ENCODE data around the gene MXI1. TPM values are rescaled to one million over a fixed set of nuclear protein-coding genes. Genes with fewer than 3 reads are reported as not detected.

MXI1 gene
- total and polyA plus RNA-seq, 4 donors, result 72.3 to 121 (median 90.2) TPM

DNA sequence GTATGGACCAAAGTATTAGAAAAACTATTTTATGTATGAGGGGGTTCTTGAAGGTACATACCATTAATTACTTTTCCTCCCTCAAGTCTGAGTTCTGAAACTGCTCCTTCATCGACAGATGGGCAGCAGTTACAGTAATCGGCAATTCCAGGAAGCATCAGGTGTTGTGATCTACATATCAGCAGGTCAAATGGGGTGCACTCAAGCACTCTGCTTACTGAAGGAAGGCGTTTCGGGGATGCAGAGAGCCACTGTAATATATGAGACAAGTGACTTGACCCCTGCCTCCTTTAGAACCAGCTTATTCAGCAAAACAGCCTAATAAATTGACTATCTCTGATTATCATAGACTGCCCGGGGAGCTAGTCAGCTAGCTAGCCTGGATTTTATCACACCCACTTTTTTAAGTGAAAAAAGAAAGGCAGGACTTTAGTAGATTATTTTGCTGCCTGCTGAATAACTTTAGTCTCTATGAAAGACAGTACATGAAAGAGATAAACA is 93.1 kb downstream of the MXI1 start:
- intact Hi-C loops (cut with DNase I), result no loop called here
- H3K36me3 ChIP-seq (ENCODE audit: control insufficient read depth in 1 of 2, insufficient read depth in 2 of 2, low read length in 1 of 2), result peaks cover 3 to 8% of the 10 kb centered on the region in 2 donors
- no peak overlapping the region for H3K4me3 ChIP-seq (ENCODE audit: low read length in 2 of 2)
- H3K27me3 ChIP-seq (ENCODE audit: control insufficient read depth in 1 of 2, insufficient read depth in 2 of 2, low read length in 1 of 2), result no peaks in the 10 kb centered on the region
- ATAC-seq (ENCODE audit: low FRiP score) (no peak), DNase-seq (no peak)
- peak overlapping the region in 1 of 2 donors; percentile 12 for H3K27ac ChIP-seq (ENCODE audit: low read depth in 1 of 2, low read length in 2 of 2)
- WGBS, 2 donors, result 63 to 68% methylated on average over 5 of the region's 5 CpGs
- H3K4me1 ChIP-seq (ENCODE audit: control insufficient read depth in 1 of 2, insufficient read depth in 2 of 2, low read length in 2 of 2), result peaks cover 5% of the 10 kb centered on the region in 2 donors
- H3K9me3 ChIP-seq (ENCODE audit: control insufficient read depth, low read length), result no peaks in the 10 kb centered on the region

DNA sequence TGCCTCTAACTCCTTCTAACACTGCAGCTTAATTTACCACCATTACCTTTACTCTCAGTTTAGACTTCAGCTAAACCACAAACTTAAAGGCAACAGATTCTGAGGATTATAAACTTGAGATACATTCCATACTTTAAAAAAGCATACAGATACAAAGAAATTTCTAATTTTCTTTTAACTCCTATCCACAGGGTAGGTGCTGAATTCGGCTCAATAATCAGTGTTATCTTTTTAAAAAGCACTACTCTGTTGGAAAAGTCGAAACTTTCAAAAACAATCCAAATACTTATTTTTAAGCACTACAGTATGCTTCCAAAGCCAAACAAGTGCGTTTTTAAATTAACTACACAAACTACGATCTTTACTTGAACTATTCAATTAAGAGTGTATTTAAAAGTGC is 96.3 kb downstream of the MXI1 start:
- WGBS, 2 donors, result 0 to 3% methylated on average over 4 of the region's 4 CpGs
- Histone ChIP-seq H3K9me3 (ENCODE audit: control insufficient read depth, low read length) (no peaks in the 10 kb centered on the region), H3K4me1 (ENCODE audit: control insufficient read depth in 1 of 2, insufficient read depth in 2 of 2, low read length in 2 of 2) (peaks cover 3 to 5% of the 10 kb centered on the region in 2 donors), H3K4me3 (ENCODE audit: low read length in 2 of 2) (peak overlapping the region; percentile 93 to 99), H3K27me3 (ENCODE audit: control insufficient read depth in 1 of 2, insufficient read depth in 2 of 2, low read length in 1 of 2) (no peaks in the 10 kb centered on the region), H3K36me3 (ENCODE audit: control insufficient read depth in 1 of 2, insufficient read depth in 2 of 2, low read length in 1 of 2) (peaks cover 2 to 3% of the 10 kb centered on the region in 2 donors), H3K27ac (ENCODE audit: low read depth in 1 of 2, low read length in 2 of 2) (no peak overlapping the region)
- ATAC-seq (ENCODE audit: low FRiP score), result no peak
- intact Hi-C loops (cut with DNase I), result no loop called here
- DNase-seq, result no peak

DNA sequence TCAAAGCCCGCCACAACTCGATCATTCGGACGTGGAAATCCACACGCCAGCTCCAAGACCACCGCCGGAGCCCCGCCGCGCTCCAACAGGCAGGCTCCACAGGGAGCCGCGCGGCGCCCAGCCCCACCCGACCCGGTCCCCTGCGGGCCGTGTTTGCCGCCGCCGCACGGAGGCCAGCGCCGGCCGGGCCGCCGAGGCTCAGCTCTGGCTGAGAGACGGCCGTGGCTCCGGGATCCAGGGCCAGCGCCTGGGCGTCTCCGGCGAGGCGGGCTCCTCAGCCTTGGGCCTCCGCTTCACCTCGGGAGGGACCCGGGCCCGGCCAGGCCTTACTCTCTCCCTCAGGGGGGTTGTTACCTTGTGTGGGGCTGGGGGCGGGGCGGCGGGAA is 97.0 kb downstream of the MXI1 start:
- peak in 1 of 2 donors; percentile 49 for DNase-seq
- ATAC-seq (ENCODE audit: low FRiP score), result peak; percentile 84
- WGBS, 2 donors, result 1% methylated on average over 38 to 42 of the region's 42 CpGs
- Histone ChIP-seq H3K4me1 (ENCODE audit: control insufficient read depth in 1 of 2, insufficient read depth in 2 of 2, low read length in 2 of 2) (peaks cover 3 to 5% of the 10 kb centered on the region in 2 donors), H3K36me3 (ENCODE audit: control insufficient read depth in 1 of 2, insufficient read depth in 2 of 2, low read length in 1 of 2) (peaks cover 2 to 3% of the 10 kb centered on the region in 2 donors), H3K27me3 (ENCODE audit: control insufficient read depth in 1 of 2, insufficient read depth in 2 of 2, low read length in 1 of 2) (no peaks in the 10 kb centered on the region), H3K9me3 (ENCODE audit: control insufficient read depth, low read length) (no peaks in the 10 kb centered on the region), H3K27ac (ENCODE audit: low read depth in 1 of 2, low read length in 2 of 2) (peak overlapping the region; percentile 82 to 87), H3K4me3 (ENCODE audit: low read length in 2 of 2) (peak overlapping the region; percentile 93 to 99)
- intact Hi-C loops (cut with DNase I), result no loop called here

DNA sequence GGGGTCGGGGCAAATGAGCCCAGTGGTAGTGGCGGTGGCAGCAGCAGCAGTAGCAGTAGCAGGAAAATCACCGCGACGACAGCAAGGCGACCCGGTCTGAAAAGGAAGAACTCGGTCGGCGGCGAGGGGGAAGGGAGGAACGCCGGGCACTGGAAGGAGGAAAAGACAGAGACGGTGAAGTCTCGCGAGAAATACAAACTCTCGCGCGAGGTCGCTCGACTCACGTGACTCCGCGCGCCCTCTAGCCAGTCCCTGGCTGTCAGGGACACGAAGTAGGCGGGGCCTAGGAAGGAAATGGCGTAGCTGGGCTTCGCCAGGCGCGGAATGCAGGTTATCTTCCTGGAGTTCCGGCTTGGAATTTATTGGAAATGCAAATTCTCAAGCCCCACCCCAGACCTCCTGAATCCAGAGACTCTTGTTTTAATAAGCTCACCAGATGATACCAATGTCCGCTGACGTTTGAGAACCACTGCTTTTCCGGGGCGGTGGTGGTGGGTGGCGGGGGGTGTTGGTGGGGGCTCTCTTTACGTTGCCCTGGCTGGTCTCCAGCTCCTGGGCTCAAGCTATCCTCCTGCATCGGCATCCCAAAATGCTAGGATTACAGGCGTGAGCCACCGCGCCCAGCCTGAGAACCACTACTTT is 97.5 kb downstream of the MXI1 start, which contains the start of gene SMNDC1:
TSS of gene SMNDC1 (minus strand) at position 141 of the 642 bp plus-strand sequence. CDS start 1,333 bp downstream, outside the sequence.
- DNase-seq, result peak; percentile 98 to 99
- peak within 1 kb of the TSS; percentile 89 to 96 for H3K27ac ChIP-seq (ENCODE audit: low read depth in 1 of 2, low read length in 2 of 2)
- 0 to 1% methylated on average over 42 of the region's 42 CpGs for WGBS, 2 donors
- peaks cover 3 to 5% of the 10 kb centered on the region in 2 donors for H3K4me1 ChIP-seq (ENCODE audit: control insufficient read depth in 1 of 2, insufficient read depth in 2 of 2, low read length in 2 of 2)
- no peaks in the 10 kb centered on the region for H3K27me3 ChIP-seq (ENCODE audit: control insufficient read depth in 1 of 2, insufficient read depth in 2 of 2, low read length in 1 of 2)
- intact Hi-C loops (cut with DNase I), result loop anchor here in 1 of 2 donors (5.0 kb wide), 1 partner anchor 197 kb away; no protein-coding TSS in a partner anchor
- H3K4me3 ChIP-seq (ENCODE audit: low read length in 2 of 2), result peak within 1 kb of the TSS; percentile 93 to 99
- peaks cover 2 to 3% of the 10 kb centered on the region in 2 donors for H3K36me3 ChIP-seq (ENCODE audit: control insufficient read depth in 1 of 2, insufficient read depth in 2 of 2, low read length in 1 of 2)
- peak; percentile 99 for ATAC-seq (ENCODE audit: low FRiP score)
- no peaks in the 10 kb centered on the region for H3K9me3 ChIP-seq (ENCODE audit: control insufficient read depth, low read length)

DNA sequence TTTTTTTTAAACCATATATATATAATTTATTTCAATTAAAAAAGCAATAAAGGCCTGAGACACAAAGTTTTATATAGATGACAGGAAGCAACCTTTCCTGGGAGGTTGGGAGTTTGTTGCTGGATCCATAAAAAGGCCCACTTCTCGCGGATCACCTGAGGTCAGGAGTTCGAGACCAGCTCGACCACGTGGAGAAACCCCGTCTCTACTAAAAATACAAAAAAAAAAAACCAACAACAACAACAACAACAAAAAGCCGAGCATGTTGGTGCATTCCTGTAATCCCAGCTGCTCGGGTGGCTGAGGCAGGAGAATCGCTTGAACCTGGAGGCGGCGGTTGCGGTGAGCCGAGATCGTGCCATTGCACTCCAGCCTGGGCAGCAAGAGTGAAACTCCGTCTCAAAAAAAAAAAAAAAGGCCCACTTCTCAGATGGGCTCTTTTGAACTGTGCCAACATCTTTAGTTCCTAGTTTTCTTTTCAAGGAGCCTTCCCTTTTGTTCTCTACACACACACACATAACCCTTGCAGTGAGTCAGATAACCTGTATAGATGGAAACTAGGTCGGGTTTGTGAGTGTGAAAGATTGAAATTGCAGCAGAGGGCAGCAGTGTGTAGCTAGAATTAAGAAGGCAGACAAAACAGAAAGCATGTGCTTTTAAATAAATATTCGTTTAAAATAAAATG is 98.5 kb downstream of the MXI1 start:
- no peak overlapping the region for H3K4me3 ChIP-seq (ENCODE audit: low read length in 2 of 2)

DNA sequence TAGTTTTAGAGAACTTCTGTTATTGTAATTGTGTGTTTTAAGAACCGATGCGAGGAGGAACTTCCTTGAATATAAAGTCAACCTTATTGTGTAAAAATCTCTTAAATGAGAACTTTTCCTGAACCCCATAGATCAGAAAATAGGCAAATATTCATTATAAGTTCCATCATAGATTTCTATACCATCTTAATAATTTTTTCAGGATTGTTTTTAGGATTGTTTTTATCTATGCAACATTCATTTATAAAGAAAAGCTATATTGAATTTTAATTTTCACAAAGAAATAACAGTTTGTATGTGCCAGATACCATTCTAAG is 99.0 kb downstream of the MXI1 start:
- DNase-seq (no peak), ATAC-seq (ENCODE audit: low FRiP score) (no peak)
- Histone ChIP-seq H3K4me3 (ENCODE audit: low read length in 2 of 2) (no peak overlapping the region), H3K27me3 (ENCODE audit: control insufficient read depth in 1 of 2, insufficient read depth in 2 of 2, low read length in 1 of 2) (no peaks in the 10 kb centered on the region), H3K9me3 (ENCODE audit: control insufficient read depth, low read length) (no peaks in the 10 kb centered on the region), H3K36me3 (ENCODE audit: control insufficient read depth in 1 of 2, insufficient read depth in 2 of 2, low read length in 1 of 2) (peaks cover 0 to 3% of the 10 kb centered on the region in 2 donors), H3K27ac (ENCODE audit: low read depth in 1 of 2, low read length in 2 of 2) (no peak overlapping the region), H3K4me1 (ENCODE audit: control insufficient read depth in 1 of 2, insufficient read depth in 2 of 2, low read length in 2 of 2) (peaks cover 3% of the 10 kb centered on the region in 2 donors)
- intact Hi-C loops (cut with DNase I), result loop anchor here (2.0 to 5.0 kb wide), 2 partner anchors 190 to 196 kb away; partner anchors contain the start of gene DUSP5 (in 1 of the 2)
- 1% methylated on average over 2 of the region's 2 CpGs for WGBS, 2 donors

More for the DNA sequence above, 98.5 kb downstream of the MXI1 start:
- intact Hi-C loops (cut with DNase I), result loop anchor here (2.0 to 5.0 kb wide), 2 partner anchors 191 to 196 kb away; partner anchors contain the start of gene DUSP5 (in 1 of the 2)
- Histone ChIP-seq H3K27ac (ENCODE audit: low read depth in 1 of 2, low read length in 2 of 2) (peak overlapping the region in 1 of 2 donors; percentile 96), H3K27me3 (ENCODE audit: control insufficient read depth in 1 of 2, insufficient read depth in 2 of 2, low read length in 1 of 2) (no peaks in the 10 kb centered on the region), H3K9me3 (ENCODE audit: control insufficient read depth, low read length) (no peaks in the 10 kb centered on the region), H3K4me1 (ENCODE audit: control insufficient read depth in 1 of 2, insufficient read depth in 2 of 2, low read length in 2 of 2) (peaks cover 3% of the 10 kb centered on the region in 2 donors), H3K36me3 (ENCODE audit: control insufficient read depth in 1 of 2, insufficient read depth in 2 of 2, low read length in 1 of 2) (peaks cover 0 to 3% of the 10 kb centered on the region in 2 donors)
- 51 to 57% methylated on average over 17 of the region's 17 CpGs for WGBS, 2 donors
- ATAC-seq (ENCODE audit: low FRiP score) (peak; percentile 74), DNase-seq (no peak)

DNA sequence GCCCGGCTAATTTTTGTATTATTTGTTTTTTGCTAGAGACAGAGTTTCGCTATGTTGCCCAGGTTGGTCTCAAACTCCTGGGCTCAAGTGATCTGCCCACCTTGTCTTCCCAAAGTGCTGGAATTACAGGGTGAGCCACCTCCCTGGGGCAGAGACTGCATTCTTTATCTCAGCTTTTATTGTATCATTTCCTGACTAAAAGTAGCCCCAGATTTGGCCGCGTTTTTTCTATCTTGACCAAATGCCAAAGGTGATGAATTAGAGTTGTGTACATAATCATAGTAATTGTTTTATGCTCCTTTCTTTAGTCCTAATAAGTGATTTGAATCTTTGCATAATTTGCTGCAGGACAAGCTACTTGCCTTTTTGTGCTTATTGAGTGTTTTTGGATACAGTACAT is 100.4 kb downstream of the MXI1 start:
- WGBS, 2 donors, result 51 to 60% methylated on average over 4 of the region's 4 CpGs
- no peaks in the 10 kb centered on the region for H3K36me3 ChIP-seq (ENCODE audit: control insufficient read depth in 1 of 2, insufficient read depth in 2 of 2, low read length in 1 of 2)
- H3K4me3 ChIP-seq (ENCODE audit: low read length in 2 of 2), result no peak overlapping the region
- ATAC-seq (ENCODE audit: low FRiP score) (no peak), DNase-seq (no peak)
- no peak overlapping the region for H3K27ac ChIP-seq (ENCODE audit: low read depth in 1 of 2, low read length in 2 of 2)
- no peaks in the 10 kb centered on the region for H3K27me3 ChIP-seq (ENCODE audit: control insufficient read depth in 1 of 2, insufficient read depth in 2 of 2, low read length in 1 of 2)
- intact Hi-C loops (cut with DNase I), result loop anchor here (2.0 to 5.0 kb wide), 2 partner anchors 189 to 194 kb away; partner anchors contain the start of gene DUSP5 (in 1 of the 2)
- H3K9me3 ChIP-seq (ENCODE audit: control insufficient read depth, low read length), result no peaks in the 10 kb centered on the region
- no peaks in the 10 kb centered on the region for H3K4me1 ChIP-seq (ENCODE audit: control insufficient read depth in 1 of 2, insufficient read depth in 2 of 2, low read length in 2 of 2)

DNA sequence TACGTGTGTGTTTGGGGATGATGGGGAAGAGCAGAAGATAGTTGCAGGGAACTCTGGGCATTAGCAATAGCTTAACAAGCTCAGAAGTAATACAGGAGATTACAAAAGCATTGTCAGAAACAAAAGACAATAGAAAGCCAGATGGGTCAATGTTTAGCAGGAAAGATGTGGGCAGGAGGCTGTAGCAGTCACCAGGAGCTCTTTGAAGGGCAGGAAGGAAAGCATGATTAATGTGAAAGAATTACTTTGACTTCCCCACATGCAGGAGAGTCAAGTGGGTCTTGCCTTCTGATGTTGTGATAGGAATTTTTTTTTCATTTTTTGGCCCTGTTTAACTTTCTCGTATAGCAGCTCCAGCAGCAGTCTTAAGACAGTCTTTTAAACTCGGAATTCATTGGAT is 103.3 kb downstream of the MXI1 start:
- Histone ChIP-seq H3K4me1 (ENCODE audit: control insufficient read depth in 1 of 2, insufficient read depth in 2 of 2, low read length in 2 of 2) (no peaks in the 10 kb centered on the region), H3K9me3 (ENCODE audit: control insufficient read depth, low read length) (no peaks in the 10 kb centered on the region), H3K27me3 (ENCODE audit: control insufficient read depth in 1 of 2, insufficient read depth in 2 of 2, low read length in 1 of 2) (peaks cover 0 to 3% of the 10 kb centered on the region in 2 donors), H3K4me3 (ENCODE audit: low read length in 2 of 2) (no peak overlapping the region), H3K36me3 (ENCODE audit: control insufficient read depth in 1 of 2, insufficient read depth in 2 of 2, low read length in 1 of 2) (no peaks in the 10 kb centered on the region), H3K27ac (ENCODE audit: low read depth in 1 of 2, low read length in 2 of 2) (no peak overlapping the region)
- ATAC-seq (ENCODE audit: low FRiP score) (no peak), DNase-seq (no peak)
- 44 to 55% methylated on average over 3 of the region's 3 CpGs for WGBS, 2 donors
- intact Hi-C loops (cut with DNase I), result loop anchor here (2.0 to 5.0 kb wide), 2 partner anchors 236 to 237 kb away; no protein-coding TSS in a partner anchor
